GM23338 (cell line): ENCODE measurements around the gene MACF1. TPM values are rescaled to one million over a fixed set of nuclear protein-coding genes. Genes with fewer than 3 reads are reported as not detected.

ENCODE experiments used
- ATAC-seq: fragments of 200-7000 bp; cut with Tn5 transposase; 3 replicates; pipeline ENCODE4 v1.9.1; 2020
- DNase-seq: peaks from one replicate; pipeline ENCODE4 v3.0.0-alpha.2; 2015; ENCODE audit warnings: low spot score
- H2AFZ ChIP-seq: fragments of 200-600 bp; sonication (generic); 2 replicates; pipeline ENCODE4 v1.8.0; 2016; ENCODE audit warnings: antibody characterized with exemption, mild to moderate bottlenecking, moderate library complexity
- H3F3A ChIP-seq: fragments of 200-600 bp; sonication (generic); replicated peaks from 2 replicates; pipeline ENCODE4 v1.8.0; 2017; ENCODE audit warnings: antibody characterized with exemption, mixed run types, low read depth
- H3K27ac ChIP-seq: fragments of 200-600 bp; sonication (generic); 2 replicates; pipeline ENCODE4 v1.6.1; 2016; ENCODE audit warnings: low read depth
- H3K27me3 ChIP-seq: fragments of 200-600 bp; sonication (generic); 2 replicates; pipeline ENCODE4 v1.8.0; 2016; ENCODE audit warnings: mild to moderate bottlenecking, mixed run types, moderate library complexity; ENCODE audit not compliant: insufficient read depth
- H3K36me3 ChIP-seq: fragments of 200-600 bp; sonication (generic); 2 replicates; pipeline ENCODE4 v1.8.0; 2016; ENCODE audit warnings: mild to moderate bottlenecking; ENCODE audit not compliant: insufficient read depth
- H3K4me1 ChIP-seq: fragments of 200-600 bp; sonication (generic); 2 replicates; pipeline ENCODE4 v1.8.0; 2016; ENCODE audit warnings: mild to moderate bottlenecking, moderate library complexity; ENCODE audit not compliant: insufficient read depth
- H3K4me2 ChIP-seq: fragments of 200-600 bp; sonication (generic); 2 replicates; pipeline ENCODE4 v1.7.1; 2017; ENCODE audit warnings: mixed run types
- H3K4me3 ChIP-seq: fragments of 200-600 bp; sonication (generic); 2 replicates; pipeline ENCODE4 v1.6.1; 2016; ENCODE audit warnings: mixed run types
- H3K79me2 ChIP-seq: fragments of 200-600 bp; sonication (generic); replicated peaks from 2 replicates; pipeline ENCODE4 v1.8.0; 2017; ENCODE audit warnings: mild to moderate bottlenecking; ENCODE audit not compliant: insufficient read depth
- H3K9me2 ChIP-seq: fragments of 200-600 bp; sonication (generic); 2 replicates; pipeline ENCODE4 v1.8.0; 2017; ENCODE audit not compliant: insufficient read depth
- H4K20me1 ChIP-seq: fragments of 200-600 bp; sonication (generic); replicated peaks from 2 replicates; pipeline ENCODE4 v1.8.0; 2017; ENCODE audit warnings: mild to moderate bottlenecking; ENCODE audit not compliant: insufficient read depth
- H3K27ac Mint-ChIP-seq: 2 replicates; pipeline ENCODE4 v1.8.0; 2020; ENCODE audit warnings: inconsistent platforms, mild to moderate bottlenecking, moderate library complexity, mixed read lengths
- H3K27me3 Mint-ChIP-seq: 3 replicates; pipeline ENCODE4 v1.8.0; 2022; ENCODE audit warnings: low read depth, mild to moderate bottlenecking, moderate library complexity, mixed read lengths, inconsistent platforms; ENCODE audit not compliant: insufficient read depth, poor library complexity
- H3K36me3 Mint-ChIP-seq: 3 replicates; pipeline ENCODE4 v1.8.0; 2021; ENCODE audit warnings: low read depth, mild to moderate bottlenecking, inconsistent platforms, moderate library complexity, mixed read lengths
- H3K4me1 Mint-ChIP-seq: 3 replicates; pipeline ENCODE4 v1.8.0; 2020; ENCODE audit warnings: mild to moderate bottlenecking, inconsistent platforms, mixed read lengths
- H3K4me3 Mint-ChIP-seq: 3 replicates; pipeline ENCODE4 v1.8.0; 2021; ENCODE audit warnings: moderate library complexity, mild to moderate bottlenecking, inconsistent platforms, mixed read lengths
- H3K9me3 Mint-ChIP-seq: 3 replicates; pipeline ENCODE4 v1.8.0; 2020; ENCODE audit warnings: moderate library complexity, mild to moderate bottlenecking, inconsistent platforms, mixed read lengths
- CREB1 ChIP-seq: fragments of 250-450 bp; sonication (Bioruptor Pico); IDR thresholded peaks from 2 replicates; pipeline ENCODE4 v1.5.0; 2020; ENCODE audit warnings: low read depth, mild to moderate bottlenecking, moderate library complexity
- EZH2 ChIP-seq: fragments of 200-600 bp; sonication (generic); IDR thresholded peaks from one replicate; pipeline ENCODE4 v1.8.0; 2017; ENCODE audit warnings: antibody characterized with exemption, mild to moderate bottlenecking, low read depth; ENCODE audit not compliant: unreplicated experiment
- JUNB ChIP-seq: IDR thresholded peaks from one replicate; pipeline ENCODE4 v1.6.1; 2016; ENCODE audit warnings: antibody characterized with exemption; ENCODE audit not compliant: unreplicated experiment
- STAT1 ChIP-seq: IDR thresholded peaks from one replicate; pipeline ENCODE4 v1.6.1; 2016; ENCODE audit warnings: antibody characterized with exemption; ENCODE audit not compliant: unreplicated experiment
- ZNF114 ChIP-seq: fragments of 250-450 bp; sonication (Bioruptor Pico); IDR thresholded peaks from 2 replicates; pipeline ENCODE4 v1.5.0; 2020; ENCODE audit warnings: mild to moderate bottlenecking, moderate library complexity
- ZNF331 ChIP-seq: fragments of 250-450 bp; sonication (Bioruptor Pico); IDR thresholded peaks from 2 replicates; pipeline ENCODE4 v1.5.0; 2020; ENCODE audit warnings: low read depth, mild to moderate bottlenecking, moderate library complexity
- polyA plus RNA-seq: library from polyadenylated mRNA; unstranded; fragments of >200 nt; fragmentation: Nextera tagmentation; extraction: Ambion mirVana; gene quantifications from 2 replicates; pipeline ENCODE4 v1.2.1, GENCODE V29; 2016
- total RNA-seq: library from RNA; depleted of rRNA; stranded (reverse); fragments of >200 nt; shearing (Covaris generic); gene quantifications from 2 replicates; pipeline ENCODE4 v1.2.3, GENCODE V29; 2014
- TF ChIP-seq, protein P1 (sequence below): IDR thresholded peaks from 2 replicates; pipeline ENCODE4 v1.6.1; 2016; ENCODE audit warnings: antibody characterized with exemption
- TF ChIP-seq, protein P2 (sequence below): fragments of 250-450 bp; sonication (Bioruptor Pico); IDR thresholded peaks from 2 replicates; pipeline ENCODE4 v1.5.0; 2020; ENCODE audit warnings: mild to moderate bottlenecking, moderate library complexity

The MACF1 gene
- total and polyA plus RNA-seq, 2 experiments from 2014 or later: 104 to 399 TPM

DNA sequence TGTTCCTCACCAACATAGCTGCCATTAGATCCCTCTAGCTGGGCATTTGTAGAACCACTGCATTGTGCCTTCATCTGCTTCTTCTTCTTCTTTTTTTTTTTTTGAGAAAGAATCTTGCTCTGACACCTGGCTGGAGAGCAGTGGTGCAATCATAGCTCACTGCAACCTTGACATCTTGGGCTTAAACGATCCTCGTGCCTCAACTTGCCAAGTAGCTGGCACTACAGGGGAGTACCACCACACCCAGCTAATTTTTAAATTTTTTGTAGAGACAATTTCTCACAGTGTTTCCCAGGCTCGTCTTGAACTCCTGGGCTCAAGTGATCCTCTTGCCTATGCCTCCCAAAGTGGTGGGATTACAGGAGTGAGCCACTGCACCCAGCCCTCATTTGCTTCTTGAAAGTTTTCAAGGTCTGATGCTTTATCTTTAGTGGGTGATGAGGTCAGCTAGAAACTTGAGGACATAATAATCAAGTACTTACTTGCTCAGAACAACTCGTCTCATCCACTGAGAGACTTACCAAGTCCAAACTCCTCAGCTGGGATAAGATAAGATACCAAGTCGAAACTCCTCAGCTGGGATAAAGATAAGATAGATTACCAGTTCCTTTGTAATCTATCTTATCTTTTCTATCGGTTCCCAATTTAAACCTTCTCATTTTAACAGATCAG, 71.5 kb downstream of the MACF1 start (continued):
- TF ChIP-seq, protein P1, sequence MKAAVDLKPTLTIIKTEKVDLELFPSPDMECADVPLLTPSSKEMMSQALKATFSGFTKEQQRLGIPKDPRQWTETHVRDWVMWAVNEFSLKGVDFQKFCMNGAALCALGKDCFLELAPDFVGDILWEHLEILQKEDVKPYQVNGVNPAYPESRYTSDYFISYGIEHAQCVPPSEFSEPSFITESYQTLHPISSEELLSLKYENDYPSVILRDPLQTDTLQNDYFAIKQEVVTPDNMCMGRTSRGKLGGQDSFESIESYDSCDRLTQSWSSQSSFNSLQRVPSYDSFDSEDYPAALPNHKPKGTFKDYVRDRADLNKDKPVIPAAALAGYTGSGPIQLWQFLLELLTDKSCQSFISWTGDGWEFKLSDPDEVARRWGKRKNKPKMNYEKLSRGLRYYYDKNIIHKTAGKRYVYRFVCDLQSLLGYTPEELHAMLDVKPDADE: no peak
- TF ChIP-seq ZNF114 (CRISPR knock-in tag) (no peak), ZNF331 (CRISPR knock-in tag) (no peak), STAT1 (no peak), JUNB (no peak), CREB1 (no peak)
- TF ChIP-seq, protein P2, sequence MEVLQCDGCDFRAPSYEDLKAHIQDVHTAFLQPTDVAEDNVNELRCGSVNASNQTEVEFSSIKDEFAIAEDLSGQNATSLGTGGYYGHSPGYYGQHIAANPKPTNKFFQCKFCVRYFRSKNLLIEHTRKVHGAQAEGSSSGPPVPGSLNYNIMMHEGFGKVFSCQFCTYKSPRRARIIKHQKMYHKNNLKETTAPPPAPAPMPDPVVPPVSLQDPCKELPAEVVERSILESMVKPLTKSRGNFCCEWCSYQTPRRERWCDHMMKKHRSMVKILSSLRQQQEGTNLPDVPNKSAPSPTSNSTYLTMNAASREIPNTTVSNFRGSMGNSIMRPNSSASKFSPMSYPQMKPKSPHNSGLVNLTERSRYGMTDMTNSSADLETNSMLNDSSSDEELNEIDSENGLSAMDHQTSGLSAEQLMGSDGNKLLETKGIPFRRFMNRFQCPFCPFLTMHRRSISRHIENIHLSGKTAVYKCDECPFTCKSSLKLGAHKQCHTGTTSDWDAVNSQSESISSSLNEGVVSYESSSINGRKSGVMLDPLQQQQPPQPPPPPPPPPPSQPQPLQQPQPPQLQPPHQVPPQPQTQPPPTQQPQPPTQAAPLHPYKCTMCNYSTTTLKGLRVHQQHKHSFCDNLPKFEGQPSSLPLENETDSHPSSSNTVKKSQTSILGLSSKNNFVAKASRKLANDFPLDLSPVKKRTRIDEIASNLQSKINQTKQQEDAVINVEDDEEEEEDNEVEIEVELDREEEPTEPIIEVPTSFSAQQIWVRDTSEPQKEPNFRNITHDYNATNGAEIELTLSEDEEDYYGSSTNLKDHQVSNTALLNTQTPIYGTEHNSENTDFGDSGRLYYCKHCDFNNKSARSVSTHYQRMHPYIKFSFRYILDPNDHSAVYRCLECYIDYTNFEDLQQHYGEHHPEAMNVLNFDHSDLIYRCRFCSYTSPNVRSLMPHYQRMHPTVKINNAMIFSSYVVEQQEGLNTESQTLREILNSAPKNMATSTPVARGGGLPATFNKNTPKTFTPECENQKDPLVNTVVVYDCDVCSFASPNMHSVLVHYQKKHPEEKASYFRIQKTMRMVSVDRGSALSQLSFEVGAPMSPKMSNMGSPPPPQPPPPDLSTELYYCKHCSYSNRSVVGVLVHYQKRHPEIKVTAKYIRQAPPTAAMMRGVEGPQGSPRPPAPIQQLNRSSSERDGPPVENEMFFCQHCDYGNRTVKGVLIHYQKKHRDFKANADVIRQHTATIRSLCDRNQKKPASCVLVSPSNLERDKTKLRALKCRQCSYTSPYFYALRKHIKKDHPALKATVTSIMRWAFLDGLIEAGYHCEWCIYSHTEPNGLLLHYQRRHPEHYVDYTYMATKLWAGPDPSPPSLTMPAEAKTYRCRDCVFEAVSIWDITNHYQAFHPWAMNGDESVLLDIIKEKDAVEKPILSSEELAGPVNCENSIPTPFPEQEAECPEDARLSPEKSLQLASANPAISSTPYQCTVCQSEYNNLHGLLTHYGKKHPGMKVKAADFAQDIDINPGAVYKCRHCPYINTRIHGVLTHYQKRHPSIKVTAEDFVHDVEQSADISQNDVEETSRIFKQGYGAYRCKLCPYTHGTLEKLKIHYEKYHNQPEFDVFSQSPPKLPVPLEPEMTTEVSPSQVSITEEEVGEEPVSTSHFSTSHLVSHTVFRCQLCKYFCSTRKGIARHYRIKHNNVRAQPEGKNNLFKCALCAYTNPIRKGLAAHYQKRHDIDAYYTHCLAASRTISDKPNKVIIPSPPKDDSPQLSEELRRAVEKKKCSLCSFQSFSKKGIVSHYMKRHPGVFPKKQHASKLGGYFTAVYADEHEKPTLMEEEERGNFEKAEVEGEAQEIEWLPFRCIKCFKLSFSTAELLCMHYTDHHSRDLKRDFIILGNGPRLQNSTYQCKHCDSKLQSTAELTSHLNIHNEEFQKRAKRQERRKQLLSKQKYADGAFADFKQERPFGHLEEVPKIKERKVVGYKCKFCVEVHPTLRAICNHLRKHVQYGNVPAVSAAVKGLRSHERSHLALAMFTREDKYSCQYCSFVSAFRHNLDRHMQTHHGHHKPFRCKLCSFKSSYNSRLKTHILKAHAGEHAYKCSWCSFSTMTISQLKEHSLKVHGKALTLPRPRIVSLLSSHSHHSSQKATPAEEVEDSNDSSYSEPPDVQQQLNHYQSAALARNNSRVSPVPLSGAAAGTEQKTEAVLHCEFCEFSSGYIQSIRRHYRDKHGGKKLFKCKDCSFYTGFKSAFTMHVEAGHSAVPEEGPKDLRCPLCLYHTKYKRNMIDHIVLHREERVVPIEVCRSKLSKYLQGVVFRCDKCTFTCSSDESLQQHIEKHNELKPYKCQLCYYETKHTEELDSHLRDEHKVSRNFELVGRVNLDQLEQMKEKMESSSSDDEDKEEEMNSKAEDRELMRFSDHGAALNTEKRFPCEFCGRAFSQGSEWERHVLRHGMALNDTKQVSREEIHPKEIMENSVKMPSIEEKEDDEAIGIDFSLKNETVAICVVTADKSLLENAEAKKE (CRISPR knock-in tag): no peak

DNA sequence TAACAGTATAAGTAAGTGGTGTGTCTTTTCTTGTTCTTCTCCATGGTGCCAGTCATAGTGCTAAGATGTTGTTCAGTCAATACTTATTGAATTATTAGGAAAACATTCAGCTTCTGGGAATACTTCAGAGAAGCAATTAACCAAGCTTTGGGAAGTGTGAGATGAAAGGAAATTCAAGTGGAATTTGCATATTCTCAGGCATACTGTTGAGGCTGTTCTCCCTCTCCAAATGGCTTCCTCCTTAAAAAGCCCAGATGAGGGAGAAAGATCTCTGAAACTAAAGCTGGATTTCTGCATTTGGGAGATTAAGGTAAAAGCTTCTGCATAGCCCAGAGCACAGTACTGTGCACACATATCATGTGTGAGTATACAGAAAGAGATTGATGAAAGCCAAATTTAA, 73.4 kb downstream of the MACF1 start:
- Mint-ChIP-seq H3K27ac (peak overlapping the region; percentile 91), H3K4me1 (peaks cover 50% of the 10 kb centered on the region), H3K4me3 (peak overlapping the region; percentile 10), H3K27me3 (no peaks in the 10 kb centered on the region), H3K36me3 (peaks cover 4% of the 10 kb centered on the region), H3K9me3 (no peaks in the 10 kb centered on the region)
- DNase-seq: peak; percentile 55
- H3K4me1 ChIP-seq: peaks cover 47% of the 10 kb centered on the region
- H3K36me3 ChIP-seq: peaks cover 6% of the 10 kb centered on the region
- peaks cover 91% of the 10 kb centered on the region for H3K79me2 ChIP-seq
- no peaks in the 10 kb centered on the region for H3K27me3 ChIP-seq
- H3K4me2 ChIP-seq: peak overlapping the region; percentile 10
- H3K27ac ChIP-seq: no peak overlapping the region
- H3F3A ChIP-seq: no peaks in the 10 kb centered on the region
- peak; percentile 55 for ATAC-seq
- no peak overlapping the region for H2AFZ ChIP-seq
- H3K9me2 ChIP-seq: no peaks in the 10 kb centered on the region
- H4K20me1 ChIP-seq: peaks cover 4% of the 10 kb centered on the region
- H3K4me3 ChIP-seq: 0 out of 2 replicates have a peak overlapping the region, but pooled peaks have one; percentile 12
- TF ChIP-seq, protein P2 (CRISPR knock-in tag): no peak
- TF ChIP-seq EZH2: no peak
